Ishikawa (cell line): ENCODE results near the gene SHKBP1.

Experiments used
- USF1 ChIP-seq: IDR thresholded peaks from 2 replicates; pipeline ENCODE4 v1.6.1; 2012
- YY1 ChIP-seq: IDR thresholded peaks from 2 replicates; pipeline ENCODE4 v1.6.1; 2012; ENCODE audit warnings: low read depth

- TF ChIP-seq YY1 = no peak
- TF ChIP-seq USF1 = no peak
Observed at GRCh38 chr19:40549007-40549708, 27.5 kb upstream of the SHKBP1 start.
